Peyer's patch (tissue), 4 donors: ENCODE results near the gene HNRNPA2B1.

ENCODE experiments used
- CTCF ChIP-seq, 6 experiments: fragments of 450-650 bp in 4 of 6; fragments of 200-600 bp in 2 of 6; sonication (generic) in 1 of 6; IDR thresholded peaks; one replicate each; pipeline ENCODE4 v1.5.1; 2017 to 2019; ENCODE audit warnings: antibody characterized with exemption in 6 of 6, mild to moderate bottlenecking in 3 of 6, moderate library complexity in 1 of 6
- POLR2A ChIP-seq, 2 donors: fragments of 450-650 bp; IDR thresholded peaks; one replicate each; pipeline ENCODE4 v1.5.1; 2017; ENCODE audit warnings: antibody characterized with exemption in 2 of 2, mild to moderate bottlenecking in 2 of 2, moderate library complexity in 2 of 2

DNA sequence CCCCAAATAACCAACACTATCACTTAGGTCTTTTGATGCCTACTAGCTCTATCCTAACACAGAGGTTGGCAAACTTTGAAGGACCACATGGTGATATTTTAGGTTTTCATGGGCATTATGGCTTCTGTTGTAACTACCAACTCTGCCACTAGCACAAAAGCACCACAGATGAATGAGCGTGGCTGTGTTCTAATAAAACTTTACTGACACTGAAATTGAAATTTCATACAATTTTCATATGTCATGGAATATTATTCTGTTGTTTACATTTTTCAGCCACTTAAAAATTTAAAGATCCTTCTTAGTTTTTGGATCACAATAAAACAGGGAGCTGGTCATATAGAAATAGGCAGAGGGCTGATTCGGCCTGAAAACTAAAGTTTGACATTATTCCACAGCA, 27.4 kb upstream of the HNRNPA2B1 start:
- TF ChIP-seq CTCF (IDR thresholded peaks at IDR 0.05) (no peak), POLR2A (IDR thresholded peaks at IDR 0.05) (no peak)
